HL-60/S4 treated with phorbol 12-myristate 13-acetate at 8.2 ng/mL for 4 days and 3 days (cell line): Measurements from ENCODE around the gene CAMTA1.

Source experiments
- in situ Hi-C: fragments of 300-500 bp; cut with MboI; formaldehyde crosslinking; loops from 2 replicates; pipeline ENCODE4 v1.15.0; 2022; ENCODE audit warnings: low sequenced_read_pairs

Gene CAMTA1

GRCh38 chr1:6995789-6996188 lies 210.5 kb downstream of the CAMTA1 start:
- in situ Hi-C loops = no loop called here

- in situ Hi-C loops = no loop called here
These were observed 211.1 kb downstream of the CAMTA1 start for GRCh38 chr1:6996371-6996770.

- in situ Hi-C loops = no loop called here
These were observed 211.6 kb downstream of the CAMTA1 start for GRCh38 chr1:6996866-6997265.

- in situ Hi-C loops = no loop called here
These were observed 213.0 kb downstream of the CAMTA1 start for GRCh38 chr1:6998267-6998666.

GRCh38 chr1:6999826-7000225 lies 214.6 kb downstream of the CAMTA1 start:
- in situ Hi-C loops = no loop called here

GRCh38 chr1:7000720-7001119 lies 215.5 kb downstream of the CAMTA1 start:
- in situ Hi-C loops = no loop called here

- in situ Hi-C loops = no loop called here
These were observed 217.5 kb downstream of the CAMTA1 start for GRCh38 chr1:7002728-7003127.

- in situ Hi-C loops = no loop called here
These were observed 218.4 kb downstream of the CAMTA1 start for GRCh38 chr1:7003676-7004075.

- in situ Hi-C loops = no loop called here
These were observed 218.9 kb downstream of the CAMTA1 start for GRCh38 chr1:7004181-7004580.

- in situ Hi-C loops = no loop called here
These were observed 220.5 kb downstream of the CAMTA1 start for GRCh38 chr1:7005762-7006161.

- in situ Hi-C loops = no loop called here
These were observed 222.0 kb downstream of the CAMTA1 start for GRCh38 chr1:7006996-7007871.

GRCh38 chr1:7007902-7008301 lies 222.6 kb downstream of the CAMTA1 start:
- in situ Hi-C loops = no loop called here

- in situ Hi-C loops = no loop called here
These were observed 223.1 kb downstream of the CAMTA1 start for GRCh38 chr1:7008331-7008730.

GRCh38 chr1:7008975-7009740 lies 223.9 kb downstream of the CAMTA1 start:
- in situ Hi-C loops = no loop called here

GRCh38 chr1:7009741-7010525 lies 224.7 kb downstream of the CAMTA1 start:
- in situ Hi-C loops = no loop called here

GRCh38 chr1:7010534-7011200 lies 225.4 kb downstream of the CAMTA1 start:
- in situ Hi-C loops = no loop called here

GRCh38 chr1:7011826-7012225 lies 226.6 kb downstream of the CAMTA1 start:
- in situ Hi-C loops = no loop called here

GRCh38 chr1:7012461-7012924 lies 227.2 kb downstream of the CAMTA1 start:
- in situ Hi-C loops = no loop called here

GRCh38 chr1:7013833-7014639 lies 228.8 kb downstream of the CAMTA1 start:
- in situ Hi-C loops = no loop called here

- in situ Hi-C loops = no loop called here
These were observed 229.3 kb downstream of the CAMTA1 start for GRCh38 chr1:7014640-7014930.
